PC-9 (cell line): ENCODE data around the gene FBN1. TPM values are rescaled to one million over a fixed set of nuclear protein-coding genes. Genes with fewer than 3 reads are reported as not detected.
A peak's percentile ranks its signal among the peaks of the same experiment; 100 is the strongest.

Source experiments
- BruUV-seq: library from RNA; stranded (reverse); fragments of 400-500 nt; replicated peaks from 2 replicates; lab custom pipeline; 2021; lab: Mats Ljungman, UMichigan
- CTCF ChIA-PET: fragments of 300-600 bp; sonication (Branson Sonifier 250); formaldehyde crosslinking; loops from one replicate; lab custom pipeline; 2022; ENCODE audit warnings: antibody characterized with exemption; lab: Charles Lee
- POLR2A ChIA-PET: fragments of 300-600 bp; sonication (Branson Sonifier 250); formaldehyde crosslinking; loops from one replicate; lab custom pipeline; 2022; ENCODE audit warnings: antibody characterized with exemption; ENCODE audit not compliant: unreplicated experiment; lab: Charles Lee
- DNase-seq, 2 experiments: peaks; one replicate each; pipeline versions ENCODE4 v3.0.0 to v3.0.0-alpha.2; 2015 to 2022; ENCODE audit warnings: mixed read lengths in 1 of 2
- H2AFZ ChIP-seq: fragments of 200-600 bp; sonication (generic); 2 replicates; pipeline ENCODE4 v1.8.1; 2017; ENCODE audit warnings: antibody characterized with exemption
- H3F3A ChIP-seq: fragments of 200-600 bp; sonication (generic); 2 replicates; pipeline ENCODE4 v1.8.1; 2017; ENCODE audit warnings: antibody characterized with exemption, mild to moderate bottlenecking, low read depth; ENCODE audit not compliant: insufficient read depth
- H3K27ac ChIP-seq: fragments of 200-600 bp; sonication (generic); 2 replicates; pipeline ENCODE4 v1.6.1; 2016; ENCODE audit warnings: mixed run types
- H3K27me3 ChIP-seq: fragments of 200-600 bp; sonication (generic); 2 replicates; pipeline ENCODE4 v1.6.1; 2016; ENCODE audit warnings: low read depth, mixed run types; ENCODE audit not compliant: insufficient read depth
- H3K36me3 ChIP-seq: fragments of 200-600 bp; sonication (generic); 2 replicates; pipeline ENCODE4 v1.6.1; 2016; ENCODE audit warnings: low read depth, mixed run types
- H3K4me1 ChIP-seq: fragments of 200-600 bp; sonication (generic); replicated peaks from 2 replicates; pipeline ENCODE4 v1.6.1; 2016; ENCODE audit warnings: mixed run types; ENCODE audit not compliant: insufficient read depth
- H3K4me2 ChIP-seq: fragments of 200-600 bp; sonication (generic); 2 replicates; pipeline ENCODE4 v1.6.1; 2017; ENCODE audit warnings: mixed run types
- H3K4me3 ChIP-seq: fragments of 200-600 bp; sonication (generic); 2 replicates; pipeline ENCODE4 v1.6.1; 2016; ENCODE audit warnings: mixed run types
- H3K79me2 ChIP-seq: fragments of 200-600 bp; sonication (generic); 2 replicates; pipeline ENCODE4 v1.6.1; 2017; ENCODE audit warnings: low read depth, mixed run types
- H3K9me2 ChIP-seq: fragments of 200-600 bp; sonication (generic); 2 replicates; pipeline ENCODE4 v1.8.1; 2017; ENCODE audit warnings: mild to moderate bottlenecking; ENCODE audit not compliant: insufficient read depth
- H3K9me3 ChIP-seq: fragments of 200-600 bp; sonication (generic); 2 replicates; pipeline ENCODE4 v1.8.1; 2016; ENCODE audit warnings: low read depth; ENCODE audit not compliant: insufficient read depth
- H4K20me1 ChIP-seq: fragments of 200-600 bp; sonication (generic); 2 replicates; pipeline ENCODE4 v1.8.1; 2017; ENCODE audit not compliant: insufficient read depth
- CTCF ChIP-seq: fragments of 200-600 bp; sonication (generic); conservative IDR thresholded peaks from 2 replicates; pipeline ENCODE4 v1.6.1; 2017; ENCODE audit warnings: mixed run types, antibody characterized with exemption, mild to moderate bottlenecking, moderate library complexity
- EZH2 ChIP-seq: fragments of 200-600 bp; sonication (generic); IDR thresholded peaks from 2 replicates; pipeline ENCODE4 v1.8.0; 2017; ENCODE audit warnings: antibody characterized with exemption, low read depth
- intact Hi-C: fragments of 100-400 bp; cut with micrococcal nuclease; formaldehyde crosslinking; loops from one replicate; pipeline ENCODE4 v1.10.0; 2022; ENCODE audit not compliant: unreplicated experiment
- total RNA-seq: library from RNA; stranded (reverse); gene quantifications from 2 replicates; pipeline ENCODE4 v1.2.3, GENCODE V29; 2021

Gene FBN1
- total RNA-seq, 1 experiment from 2014 or later: 1.3 TPM

- DNase-seq: no peak
- H3K36me3 ChIP-seq: no peaks in the 10 kb centered on the region
- BruUV-seq: no TSS peak
- H2AFZ ChIP-seq: no peak overlapping the region
- H4K20me1 ChIP-seq: no peaks in the 10 kb centered on the region
- H3K27me3 ChIP-seq: no peaks in the 10 kb centered on the region
- no peaks in the 10 kb centered on the region for H3K4me1 ChIP-seq
- ChIA-PET POLR2A (no interaction called here), CTCF (no interaction called here)
- H3K9me3 ChIP-seq: no peaks in the 10 kb centered on the region
- H3F3A ChIP-seq: no peaks in the 10 kb centered on the region
- intact Hi-C loops: no loop called here
- H3K27ac ChIP-seq: no peak overlapping the region
- no peaks in the 10 kb centered on the region for H3K9me2 ChIP-seq
- H3K4me2 ChIP-seq: no peak overlapping the region
- no peaks in the 10 kb centered on the region for H3K79me2 ChIP-seq
- no peak overlapping the region for H3K4me3 ChIP-seq
- TF ChIP-seq EZH2: no peak
- no peak for TF ChIP-seq CTCF
These were observed 5.4 kb upstream of the FBN1 start for GRCh38 chr15:48650931-48651330.

- no peak overlapping the region for H3K27ac ChIP-seq
- no peaks in the 10 kb centered on the region for H3K4me1 ChIP-seq
- intact Hi-C loops: loop anchor here (5.0 to 10.0 kb wide), 3 partner anchors 94 to 157 kb away; no protein-coding TSS in a partner anchor
- POLR2A ChIA-PET: no interaction called here
- H3K4me3 ChIP-seq: no peak overlapping the region
- DNase-seq: no peak
- H3K4me2 ChIP-seq: no peak overlapping the region
- H3F3A ChIP-seq: no peaks in the 10 kb centered on the region
- no peaks in the 10 kb centered on the region for H3K9me3 ChIP-seq
- BruUV-seq: no TSS peak
- no peak overlapping the region for H2AFZ ChIP-seq
- TF ChIP-seq CTCF: no peak
- TF ChIP-seq EZH2: no peak
- H4K20me1 ChIP-seq: no peaks in the 10 kb centered on the region
- no peaks in the 10 kb centered on the region for H3K79me2 ChIP-seq
- no peaks in the 10 kb centered on the region for H3K36me3 ChIP-seq
- no peaks in the 10 kb centered on the region for H3K27me3 ChIP-seq
- H3K9me2 ChIP-seq: no peaks in the 10 kb centered on the region
- CTCF ChIA-PET: interaction anchor here (0.6 kb wide), 1 partner anchor 94 kb away, joined by 5 read pairs; no protein-coding TSS in a partner anchor
These were observed 2.5 kb upstream of the FBN1 start for GRCh38 chr15:48647962-48648361.

- Histone ChIP-seq H3K9me2 (no peaks in the 10 kb centered on the region), H4K20me1 (no peaks in the 10 kb centered on the region), H3K79me2 (no peaks in the 10 kb centered on the region), H3K27me3 (no peaks in the 10 kb centered on the region), H3K27ac (no peak overlapping the region), H3K4me1 (no peaks in the 10 kb centered on the region), H3K4me2 (peak overlapping the region; percentile 59; the same call in 1 of the 2 replicates), H3K36me3 (no peaks in the 10 kb centered on the region), H2AFZ (no peak overlapping the region), H3K9me3 (no peaks in the 10 kb centered on the region), H3F3A (no peaks in the 10 kb centered on the region), H3K4me3 (no peak overlapping the region)
- CTCF ChIA-PET: no interaction called here
- intact Hi-C loops: loop anchor here (5.0 to 10.0 kb wide), 3 partner anchors 96 to 158 kb away; no protein-coding TSS in a partner anchor
- no peak for DNase-seq
- TF ChIP-seq CTCF: no peak
- no peak for TF ChIP-seq EZH2
- POLR2A ChIA-PET: no interaction called here
- BruUV-seq: no TSS peak
These were observed 822 bp upstream of the FBN1 start for GRCh38 chr15:48646331-48646730.
